Right renal cortex interstitium (tissue), 3 donors: Measurements from ENCODE around the gene RHOF. TPM values are rescaled to one million over a fixed set of nuclear protein-coding genes. Genes with fewer than 3 reads are reported as not detected.
"Not testable (repeated sequence)": the region's sequence is repeated elsewhere in the genome, so short reads cannot be mapped to it uniquely, and the experiment has no call there.

Experiments
- DNase-seq, 3 donors: peaks; one replicate each; pipeline ENCODE4 v3.0.0-alpha.2; 2013; ENCODE audit warnings: low read depth in 3 of 3, low spot score in 2 of 3
- polyA plus RNA-seq, 3 donors: library from polyadenylated mRNA; unstranded; fragments of 120-200 nt; gene quantifications; one replicate each; pipeline ENCODE4 v1.2.1, GENCODE V29; 2013; ENCODE audit not compliant: insufficient read length in 3 of 3

Gene RHOF
- polyA plus RNA-seq, 3 donors = 8.9 to 9.6 (median 9.1) TPM

DNA sequence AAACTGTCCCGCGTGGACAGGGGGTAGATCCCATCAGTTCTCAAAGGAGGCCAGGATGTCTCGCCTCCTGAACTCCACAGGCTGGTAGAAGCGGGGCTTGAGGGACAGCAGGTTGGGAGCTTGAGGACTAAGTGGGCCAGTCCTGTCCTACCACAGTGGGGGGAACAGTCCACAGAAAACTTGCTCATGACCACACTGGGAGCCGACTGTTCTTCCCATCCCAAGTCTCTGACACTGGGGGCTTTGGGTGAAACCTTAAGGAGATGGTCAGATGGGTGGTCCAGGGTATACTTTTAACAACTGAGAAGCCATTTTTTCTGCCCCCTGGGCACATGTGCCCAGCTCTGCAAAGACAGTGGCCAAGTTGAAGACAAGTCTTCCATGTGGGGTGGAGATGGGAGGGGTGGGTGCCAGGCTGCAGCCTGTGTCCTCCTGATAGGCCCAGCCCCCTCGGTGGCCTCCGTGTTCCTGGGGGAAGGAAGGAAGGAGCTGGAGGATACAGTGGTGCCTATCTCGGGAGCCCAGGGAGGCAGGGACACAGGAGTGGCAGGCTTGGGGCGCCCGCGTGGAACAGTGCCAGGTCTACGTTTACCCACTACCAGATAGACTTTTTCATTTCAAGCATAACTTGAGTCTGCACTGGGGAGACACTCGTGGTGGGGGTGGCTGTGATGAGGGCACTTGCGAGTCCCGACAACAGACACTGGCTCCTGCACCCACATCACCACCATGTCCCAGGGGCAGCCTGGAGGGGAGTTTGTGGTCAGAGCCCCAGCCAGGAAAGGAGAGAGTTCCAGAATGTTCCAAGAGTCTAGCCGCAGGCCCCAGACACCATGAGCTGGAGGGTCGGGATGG, 14.7 kb downstream of the RHOF start:
- DNase-seq = no peak

DNA sequence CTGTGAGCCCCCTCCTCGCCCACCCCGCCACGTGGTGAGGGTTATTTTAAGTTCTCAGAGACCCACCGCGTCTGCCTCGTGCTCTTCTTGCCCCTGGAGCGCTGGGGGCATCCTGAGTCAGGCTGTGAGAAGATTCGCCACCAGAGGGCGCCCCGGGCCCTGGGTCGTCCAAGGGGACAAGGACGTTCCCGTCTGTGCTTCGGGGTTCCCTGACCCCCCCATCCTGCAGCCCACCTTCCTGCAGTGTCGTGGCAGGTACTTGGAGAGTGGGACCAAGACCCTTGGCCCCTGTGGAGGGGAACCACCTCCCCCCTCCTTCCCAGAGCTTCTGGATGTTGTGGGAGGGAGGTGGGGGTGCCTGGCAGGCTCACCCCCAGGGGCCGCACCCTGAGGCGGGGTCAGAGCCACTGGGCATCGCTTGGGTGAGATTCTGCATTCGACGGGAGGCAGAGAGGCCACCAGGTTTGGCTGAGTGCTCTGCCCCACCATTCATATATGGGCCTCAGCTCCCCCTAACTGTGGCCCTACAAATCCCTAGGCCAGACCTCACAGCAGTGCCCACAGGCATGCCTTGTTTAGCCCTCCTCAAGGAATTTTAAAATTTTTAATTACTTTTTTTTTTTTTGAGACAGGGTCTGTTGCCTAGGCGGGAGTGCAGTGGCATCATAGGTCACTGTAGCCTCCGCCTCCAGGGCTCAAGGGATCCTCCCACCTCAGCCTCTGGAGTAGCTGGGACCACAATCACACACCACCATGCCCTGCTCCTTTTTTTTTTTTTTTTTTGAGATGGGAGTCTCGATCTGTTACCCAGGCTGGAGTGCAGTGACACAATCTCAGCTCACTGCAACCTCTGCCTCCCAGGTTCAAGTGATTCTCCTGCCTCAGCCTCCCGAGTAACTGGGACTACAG, 17.0 kb downstream of the RHOF start:
- no peak for DNase-seq

DNA sequence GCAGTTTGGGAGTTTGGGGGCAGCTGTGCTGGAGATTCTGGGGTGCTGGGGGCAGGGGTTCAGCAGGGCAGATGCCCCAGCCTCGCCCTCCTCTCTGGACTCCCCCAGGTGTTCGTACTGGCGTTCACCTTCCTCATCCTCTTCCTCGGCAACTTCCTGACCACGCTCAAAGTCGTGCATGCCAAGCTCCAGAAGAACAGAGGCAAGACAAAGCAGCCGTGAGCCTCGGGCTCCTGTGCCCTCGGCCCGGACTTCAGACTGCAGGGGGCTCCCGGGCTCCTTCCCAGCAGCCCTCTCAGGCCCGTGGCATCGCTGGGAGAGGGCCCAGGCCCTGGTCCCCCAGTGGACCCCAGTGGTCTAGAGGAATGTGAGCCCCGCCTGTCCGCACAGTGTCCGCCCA, 18.0 kb downstream of the RHOF start:
- DNase-seq = no peak

DNA sequence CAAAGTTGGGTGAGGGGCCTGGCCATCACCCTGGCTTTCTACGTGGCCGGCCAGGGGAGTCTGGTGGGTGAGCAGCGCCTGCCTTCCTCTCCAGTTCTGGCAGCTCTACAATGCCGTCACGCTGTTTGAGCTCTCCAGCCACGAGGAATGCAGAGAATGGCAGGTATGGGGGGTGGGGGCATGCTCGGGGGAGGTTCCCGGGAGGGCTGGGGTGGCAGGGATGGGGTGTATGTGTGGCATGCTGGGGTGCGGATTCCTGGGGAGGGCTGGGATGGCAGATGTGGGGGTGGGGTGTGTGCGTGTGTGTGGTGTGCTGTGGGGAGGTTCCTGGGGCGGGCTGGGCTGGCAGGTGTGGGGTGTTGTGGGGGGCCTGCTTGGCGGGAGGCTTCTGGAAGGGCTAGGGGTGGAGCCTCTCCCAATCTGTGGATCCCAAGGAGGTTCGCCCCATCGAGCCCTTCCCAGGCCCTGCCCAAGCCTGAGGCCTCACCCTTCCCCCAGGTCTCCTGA, 18.5 kb downstream of the RHOF start:
- DNase-seq = no peak

DNA sequence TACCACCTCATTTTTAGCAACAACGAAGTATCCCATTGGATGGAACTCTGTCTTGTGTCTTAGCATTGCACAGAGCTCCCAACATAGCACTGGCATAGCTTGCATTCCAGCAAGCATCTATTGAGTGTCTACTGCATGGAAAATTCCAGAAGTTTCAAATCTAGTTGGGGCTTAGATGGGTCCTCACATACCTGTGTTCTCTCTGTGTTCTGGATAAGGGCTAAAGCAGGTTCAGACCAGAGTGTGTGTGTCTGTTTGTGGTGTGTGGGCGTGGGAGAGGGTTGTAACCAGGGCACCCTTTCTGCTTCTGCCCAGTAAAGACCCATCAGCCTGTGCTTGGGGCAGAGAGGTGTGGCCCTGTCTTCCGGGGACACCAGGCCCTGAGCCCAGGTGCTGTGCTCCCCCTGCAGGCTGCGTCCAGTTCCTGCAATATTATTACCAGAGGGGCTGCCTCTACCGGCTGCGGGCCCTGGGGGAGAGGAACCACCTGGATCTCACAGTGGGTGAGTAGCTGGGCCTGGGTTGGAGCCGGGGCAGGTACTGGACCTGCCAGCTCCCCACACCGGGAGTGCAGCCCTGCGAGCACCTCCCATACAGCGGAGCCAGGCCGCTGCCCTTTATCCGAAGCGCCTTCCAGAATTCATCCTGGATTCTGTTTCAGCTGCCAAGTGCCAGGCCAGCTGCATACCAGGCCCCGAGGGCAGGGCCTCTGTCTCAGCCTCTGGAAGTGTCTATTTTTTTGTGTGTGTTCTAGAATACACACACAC, 20.3 kb downstream of the RHOF start:
- no peak for DNase-seq

DNA sequence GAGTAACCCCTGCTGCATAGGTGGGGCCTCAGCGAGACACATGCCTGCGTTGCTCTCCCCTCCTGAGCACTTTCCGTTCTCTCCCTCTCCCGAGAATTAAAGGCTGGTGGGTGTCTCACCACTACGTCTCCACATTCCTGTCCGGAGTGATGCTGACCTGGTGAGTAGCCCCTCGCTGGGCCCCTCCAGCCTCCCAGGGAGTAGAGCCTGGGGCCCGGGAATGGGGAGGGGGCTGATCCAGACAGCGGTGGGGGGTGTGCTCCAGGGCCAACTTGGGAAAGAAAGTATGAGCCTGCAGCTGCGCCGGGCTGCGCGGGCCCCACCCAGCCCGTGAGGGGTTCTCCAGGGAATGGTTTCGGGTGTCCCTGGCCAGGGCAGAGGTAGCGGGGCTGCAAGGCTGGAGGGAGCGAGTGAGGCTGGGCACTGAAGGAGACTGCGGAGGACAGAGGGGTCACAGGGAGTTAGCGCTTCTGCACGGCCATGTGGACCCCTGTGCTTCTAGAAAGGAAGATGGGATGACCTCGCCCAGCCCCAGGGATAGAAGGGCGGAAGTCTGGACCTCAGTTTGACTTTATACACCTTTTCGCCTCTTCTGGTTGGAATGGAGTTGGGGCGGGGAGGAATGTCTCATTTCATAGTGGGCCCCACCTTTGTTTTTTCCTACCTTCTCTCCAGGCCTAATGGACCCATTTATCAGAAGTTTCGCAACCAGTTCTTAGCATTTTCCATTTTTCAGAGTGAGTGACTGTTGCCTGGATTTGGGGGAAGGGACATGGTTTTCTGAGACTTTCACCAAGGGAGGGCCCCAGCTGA, 22.5 kb downstream of the RHOF start:
- DNase-seq = no peak

DNA sequence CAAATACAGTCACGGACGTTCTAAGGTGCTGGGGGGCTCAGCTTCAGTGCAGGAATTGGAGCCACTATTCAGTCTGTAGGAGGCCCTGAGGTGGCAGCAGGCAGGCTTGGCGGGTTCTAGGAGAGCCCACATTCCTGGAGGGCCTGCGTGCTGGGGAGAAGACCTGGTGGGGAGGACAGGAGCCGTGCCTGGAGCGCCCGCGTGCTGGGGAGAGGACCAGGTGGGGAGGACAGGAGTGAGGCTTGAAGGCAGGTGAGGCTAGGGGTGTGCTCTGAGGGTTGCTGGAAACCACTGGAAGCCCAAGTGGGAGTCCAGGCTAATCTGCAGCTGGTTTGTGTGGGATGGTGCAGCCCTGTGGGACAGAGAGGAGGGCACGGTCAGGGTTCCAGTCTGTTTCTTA, 23.1 kb downstream of the RHOF start:
- no peak for DNase-seq

DNA sequence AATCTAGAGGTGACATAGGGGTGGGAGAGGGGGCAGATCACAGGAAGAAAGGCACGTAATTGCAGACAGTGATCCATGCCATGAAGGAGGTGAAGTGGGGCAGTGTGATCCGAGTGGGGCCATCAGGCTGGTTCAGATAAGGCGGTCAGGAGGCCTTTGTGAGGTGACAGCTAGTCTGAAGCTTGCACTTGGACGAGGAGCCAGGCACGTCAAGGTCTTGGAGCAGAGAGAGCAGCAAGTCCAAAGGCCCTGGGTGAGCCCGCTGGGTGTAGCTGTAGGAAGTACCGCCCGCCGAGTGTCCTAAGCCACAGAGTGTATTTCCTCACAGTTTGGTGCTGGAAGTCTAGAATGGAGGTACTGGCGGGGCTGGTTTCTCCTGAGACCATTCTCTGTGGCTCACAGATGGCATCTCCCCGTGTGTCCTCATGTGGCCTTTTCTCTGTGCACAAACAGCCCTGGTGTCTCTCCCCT, 23.6 kb downstream of the RHOF start:
- no peak for DNase-seq

GRCh38 chr12:121769297-121769830, 24.1 kb downstream of the RHOF start:
- DNase-seq = no peak

DNA sequence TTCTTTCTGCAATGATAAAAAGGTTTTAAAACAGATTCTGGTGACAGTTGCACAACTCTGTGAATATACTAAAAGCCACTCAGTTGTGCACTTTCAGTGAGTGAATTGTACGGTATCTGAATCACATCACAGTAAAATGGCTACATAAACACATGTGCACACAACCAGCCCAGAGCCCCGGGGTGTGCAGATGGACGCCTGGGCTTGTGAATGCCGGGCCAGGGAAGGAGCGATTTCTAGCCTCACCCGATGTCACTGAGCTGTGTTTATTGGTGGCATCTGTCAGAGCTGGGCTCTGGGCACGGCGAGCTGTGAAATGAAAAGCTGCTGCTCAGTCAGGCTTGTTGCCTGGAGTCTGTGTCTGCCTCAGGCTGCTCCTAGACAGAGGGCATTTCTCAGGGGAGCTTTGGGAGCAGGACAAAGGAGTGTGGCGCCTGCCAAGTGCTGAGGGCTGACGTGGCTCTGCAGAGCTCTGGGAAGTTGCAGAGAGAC, 25.9 kb downstream of the RHOF start:
- DNase-seq = no peak

GRCh38 chr12:121766290-121767039, 27.0 kb downstream of the RHOF start:
- DNase-seq = no peak

DNA sequence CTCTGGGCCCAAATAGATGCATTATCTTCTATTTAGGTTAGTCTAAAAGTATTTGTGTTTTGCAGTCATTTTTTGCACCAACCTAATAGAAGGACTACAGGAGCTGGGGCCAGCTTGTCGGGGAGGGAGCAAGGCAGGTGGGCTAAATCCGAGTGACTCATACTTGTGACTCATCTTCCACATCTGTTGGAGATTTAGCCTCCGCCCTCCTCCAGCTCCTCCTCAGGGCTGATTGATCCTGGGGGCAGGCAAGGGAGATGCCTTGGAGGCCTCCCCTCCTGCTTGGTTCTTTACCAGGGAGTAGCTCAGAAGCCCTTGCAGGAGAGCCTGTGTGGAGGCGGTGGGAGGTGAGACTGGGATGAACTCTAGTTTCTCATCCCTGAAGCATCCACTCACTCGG, 27.9 kb downstream of the RHOF start:
- no peak for DNase-seq

DNA sequence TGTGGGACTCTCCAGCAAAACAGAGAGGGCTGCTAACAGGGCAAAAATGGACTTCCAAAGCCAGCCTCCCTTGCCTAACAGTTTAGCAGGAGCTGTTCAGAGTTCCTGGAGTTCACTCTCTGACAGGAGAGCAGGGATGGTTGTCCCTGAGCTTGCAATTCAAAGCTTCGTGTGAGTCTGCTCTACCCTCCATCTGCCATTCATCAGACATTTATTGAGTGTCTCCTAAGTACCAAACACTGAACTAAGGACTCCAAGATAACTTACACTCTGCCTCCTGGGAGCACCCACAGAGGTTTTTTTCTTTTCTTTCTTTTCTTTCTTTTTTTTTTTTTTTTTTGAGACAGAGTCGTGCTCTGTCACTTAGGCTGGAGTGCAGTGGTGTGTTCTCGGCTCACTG, 28.7 kb downstream of the RHOF start:
- no peak for DNase-seq

DNA sequence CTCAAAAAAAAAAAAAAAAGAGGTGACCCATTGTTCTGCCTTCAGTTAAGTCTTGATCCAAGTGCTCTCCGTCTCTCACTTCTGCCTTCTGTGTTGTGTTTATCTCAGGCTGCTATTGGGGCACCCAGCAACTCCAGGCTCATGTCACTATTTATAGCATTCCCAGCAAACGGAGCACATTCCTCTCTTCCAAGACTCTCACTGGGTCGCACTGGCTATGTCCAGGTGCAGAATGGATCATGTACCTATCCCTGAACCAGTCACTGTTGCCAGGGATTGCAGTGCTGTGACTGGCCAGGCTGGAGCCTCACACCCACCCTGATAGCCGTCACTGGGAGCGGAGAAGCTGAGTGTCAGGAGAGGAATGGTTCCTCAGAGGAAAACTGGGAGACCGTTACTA, 31.2 kb downstream of the RHOF start:
- no peak for DNase-seq

GRCh38 chr12:121758536-121758935, 35.0 kb downstream of the RHOF start:
- DNase-seq = not testable (repeated sequence)

- DNase-seq = no peak
Measured at GRCh38 chr12:121755591-121755990, 37.9 kb downstream of the RHOF start.

GRCh38 chr12:121754836-121755235, 38.7 kb downstream of the RHOF start:
- DNase-seq = no peak

DNA sequence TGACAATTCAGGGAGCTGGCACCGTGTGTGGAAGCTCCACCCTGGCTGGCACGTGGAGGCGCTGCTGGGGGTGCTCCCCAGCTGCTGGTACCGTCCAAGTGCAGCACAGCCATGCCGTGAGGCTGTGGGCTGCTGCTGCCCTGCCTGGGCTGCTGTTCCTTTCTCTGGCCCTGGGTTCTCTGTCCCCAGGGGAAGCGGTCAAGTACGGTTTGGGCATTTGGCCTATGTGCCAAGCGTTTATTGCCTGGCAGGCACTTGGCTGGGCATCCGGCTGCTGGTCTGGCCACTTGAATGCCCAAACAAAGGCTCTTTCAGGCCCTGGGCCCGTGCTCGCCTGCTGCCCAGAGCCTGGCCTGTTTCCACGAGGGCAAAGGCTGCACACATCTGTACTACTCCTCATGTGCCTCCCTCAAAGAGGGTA, 39.6 kb downstream of the RHOF start:
- DNase-seq = no peak
